ENCODE results near the gene CCDC106. TPM values are rescaled to one million over a fixed set of nuclear protein-coding genes. Genes with fewer than 3 reads are reported as not detected.

The CCDC106 gene
- polyA plus RNA-seq, 1 donor (not counting 4 experiments of a cell fraction or from before 2014, with no cell fraction given) = 3.1 TPM

DNA sequence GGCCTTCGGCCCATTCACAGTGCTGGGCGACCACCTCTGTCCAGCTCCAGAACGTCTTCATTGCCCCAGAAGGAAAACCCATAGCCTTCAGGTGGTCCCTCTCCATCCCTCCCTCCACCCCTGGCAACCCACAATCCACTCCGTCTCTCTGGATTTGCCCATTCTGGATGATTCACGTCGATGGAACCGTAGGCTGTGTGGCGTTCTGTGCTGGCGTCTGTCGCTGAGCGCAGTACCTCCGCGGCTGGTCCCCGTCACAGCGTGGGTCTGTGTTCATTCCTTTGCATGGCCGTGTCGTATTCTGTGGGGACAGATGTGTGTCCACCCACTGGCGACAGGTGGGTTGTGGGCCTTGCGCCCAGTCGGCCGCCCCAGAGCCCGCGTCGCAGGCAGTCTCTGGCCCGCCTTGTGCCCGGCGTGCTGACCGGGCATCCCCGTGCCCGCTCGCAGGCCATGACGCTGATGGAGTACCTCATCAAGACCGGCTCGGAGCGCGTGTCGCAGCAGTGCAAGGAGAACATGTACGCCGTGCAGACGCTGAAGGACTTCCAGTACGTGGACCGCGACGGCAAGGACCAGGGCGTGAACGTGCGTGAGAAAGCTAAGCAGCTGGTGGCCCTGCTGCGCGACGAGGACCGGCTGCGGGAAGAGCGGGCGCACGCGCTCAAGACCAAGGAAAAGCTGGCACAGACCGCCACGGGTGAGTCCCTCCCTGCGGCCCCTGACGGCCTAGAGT lies 37.1 kb downstream of the CCDC106 start:
- Histone ChIP-seq H3K9me3 (ENCODE audit: control insufficient read depth, low read depth, low read length) (no peaks in the 10 kb centered on the region), H3K4me1 (ENCODE audit: control insufficient read depth, extremely low read depth, insufficient read depth, low read length) (peaks cover 2% of the 10 kb centered on the region), H3K9me1 (ENCODE audit: control insufficient read depth, extremely low read depth, insufficient read depth, low read length) (no peaks in the 10 kb centered on the region), H3K27me3 (ENCODE audit: control insufficient read depth, extremely low read depth, insufficient read depth, low read length) (no peaks in the 10 kb centered on the region), H2AFZ (ENCODE audit: control insufficient read depth, low read length) (no peak overlapping the region), H3K79me2 (ENCODE audit: control insufficient read depth, insufficient read depth, low read length) (peaks cover 69% of the 10 kb centered on the region), H4K20me1 (ENCODE audit: control insufficient read depth, extremely low read depth, insufficient read depth, low read length) (peaks cover 8% of the 10 kb centered on the region), H3K27ac (ENCODE audit: control insufficient read depth, insufficient read depth, low read length) (no peak overlapping the region), H3K4me2 (ENCODE audit: control insufficient read depth, extremely low read depth, insufficient read depth, low read depth, low read length) (no peak overlapping the region), H3K4me3 (ENCODE audit: control insufficient read depth in 2 of 3, extremely low read depth in 1 of 3, insufficient read depth in 2 of 3, low read depth in 1 of 3, low read length in 3 of 3) (no peak overlapping the region), H3K36me3 (ENCODE audit: control insufficient read depth in 2 of 2, extremely low read depth in 1 of 2, insufficient read depth in 2 of 2, low read length in 2 of 2) (peaks cover 41 to 45% of the 10 kb centered on the region in 2 experiments), H3K9ac (ENCODE audit: control insufficient read depth, extremely low read depth, insufficient read depth, low read length) (no peak overlapping the region)
- TF ChIP-seq, protein P1, sequence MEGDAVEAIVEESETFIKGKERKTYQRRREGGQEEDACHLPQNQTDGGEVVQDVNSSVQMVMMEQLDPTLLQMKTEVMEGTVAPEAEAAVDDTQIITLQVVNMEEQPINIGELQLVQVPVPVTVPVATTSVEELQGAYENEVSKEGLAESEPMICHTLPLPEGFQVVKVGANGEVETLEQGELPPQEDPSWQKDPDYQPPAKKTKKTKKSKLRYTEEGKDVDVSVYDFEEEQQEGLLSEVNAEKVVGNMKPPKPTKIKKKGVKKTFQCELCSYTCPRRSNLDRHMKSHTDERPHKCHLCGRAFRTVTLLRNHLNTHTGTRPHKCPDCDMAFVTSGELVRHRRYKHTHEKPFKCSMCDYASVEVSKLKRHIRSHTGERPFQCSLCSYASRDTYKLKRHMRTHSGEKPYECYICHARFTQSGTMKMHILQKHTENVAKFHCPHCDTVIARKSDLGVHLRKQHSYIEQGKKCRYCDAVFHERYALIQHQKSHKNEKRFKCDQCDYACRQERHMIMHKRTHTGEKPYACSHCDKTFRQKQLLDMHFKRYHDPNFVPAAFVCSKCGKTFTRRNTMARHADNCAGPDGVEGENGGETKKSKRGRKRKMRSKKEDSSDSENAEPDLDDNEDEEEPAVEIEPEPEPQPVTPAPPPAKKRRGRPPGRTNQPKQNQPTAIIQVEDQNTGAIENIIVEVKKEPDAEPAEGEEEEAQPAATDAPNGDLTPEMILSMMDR (optimal IDR thresholded peaks at IDR 0.05 in 1 of 3, IDR thresholded peaks at IDR 0.05 in 1 of 3, conservative IDR thresholded peaks at IDR 0.05 in 1 of 3; ENCODE audit: extremely low read depth in 1 of 3, insufficient read depth in 2 of 3, low read length in 3 of 3) = no peak
- TF ChIP-seq EZH2 (IDR thresholded peaks at IDR 0.05; ENCODE audit: low read length) = no peak
- no peak for DNase-seq (ENCODE audit: low read depth, low spot score)
- no peak for FAIRE-seq
- dilution Hi-C loops (cut with MboI; ENCODE audit: extremely low pct_ligation_motif_present, low sequenced_read_pairs) = no loop called here

DNA sequence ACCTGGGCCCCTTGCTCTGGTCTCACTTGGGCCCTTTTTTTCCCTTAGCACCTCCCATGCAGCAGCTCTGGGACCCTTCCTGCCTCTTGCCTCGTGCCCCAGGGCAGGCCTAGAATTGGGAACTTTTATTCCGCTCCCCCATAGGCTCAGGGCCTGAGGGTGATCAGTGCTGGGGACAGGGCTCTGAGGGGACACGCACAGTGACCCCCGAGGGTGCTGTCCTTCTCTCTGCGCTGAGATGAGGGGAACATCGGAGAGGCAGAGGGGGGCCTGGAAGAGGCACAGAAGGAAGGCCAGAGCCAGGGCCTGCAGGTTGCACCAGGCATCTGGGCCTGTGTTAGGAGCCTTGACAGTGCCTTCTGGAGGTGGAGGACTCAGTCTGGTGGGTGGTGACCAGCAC lies 37.8 kb downstream of the CCDC106 start:
- Histone ChIP-seq H3K4me2 (ENCODE audit: control insufficient read depth, extremely low read depth, insufficient read depth, low read depth, low read length) (no peak overlapping the region), H3K27ac (ENCODE audit: control insufficient read depth, insufficient read depth, low read length) (no peak overlapping the region), H3K4me1 (ENCODE audit: control insufficient read depth, extremely low read depth, insufficient read depth, low read length) (no peaks in the 10 kb centered on the region), H2AFZ (ENCODE audit: control insufficient read depth, low read length) (no peak overlapping the region), H3K9ac (ENCODE audit: control insufficient read depth, extremely low read depth, insufficient read depth, low read length) (no peak overlapping the region), H3K27me3 (ENCODE audit: control insufficient read depth, extremely low read depth, insufficient read depth, low read length) (no peaks in the 10 kb centered on the region), H3K4me3 (ENCODE audit: control insufficient read depth in 2 of 3, extremely low read depth in 1 of 3, insufficient read depth in 2 of 3, low read depth in 1 of 3, low read length in 3 of 3) (no peak overlapping the region), H4K20me1 (ENCODE audit: control insufficient read depth, extremely low read depth, insufficient read depth, low read length) (peaks cover 4% of the 10 kb centered on the region), H3K9me3 (ENCODE audit: control insufficient read depth, low read depth, low read length) (no peaks in the 10 kb centered on the region), H3K36me3 (ENCODE audit: control insufficient read depth in 2 of 2, extremely low read depth in 1 of 2, insufficient read depth in 2 of 2, low read length in 2 of 2) (peaks cover 39 to 40% of the 10 kb centered on the region in 2 experiments), H3K9me1 (ENCODE audit: control insufficient read depth, extremely low read depth, insufficient read depth, low read length) (no peaks in the 10 kb centered on the region), H3K79me2 (ENCODE audit: control insufficient read depth, insufficient read depth, low read length) (peaks cover 62% of the 10 kb centered on the region)
- FAIRE-seq (no peak), DNase-seq (ENCODE audit: low read depth, low spot score) (no peak)
- dilution Hi-C loops (cut with MboI; ENCODE audit: extremely low pct_ligation_motif_present, low sequenced_read_pairs) = no loop called here
- no peak for TF ChIP-seq EZH2 (IDR thresholded peaks at IDR 0.05; ENCODE audit: low read length)
- TF ChIP-seq, protein P1 (optimal IDR thresholded peaks at IDR 0.05 in 1 of 3, IDR thresholded peaks at IDR 0.05 in 1 of 3, conservative IDR thresholded peaks at IDR 0.05 in 1 of 3; ENCODE audit: extremely low read depth in 1 of 3, insufficient read depth in 2 of 3, low read length in 3 of 3) = no peak

Data from keratinocyte (primary cell).